DMS 273 (cell line): Measurements from ENCODE around the gene USP17L27.
"Not testable (repeated sequence)": the region's sequence is repeated elsewhere in the genome, so short reads cannot be mapped to it uniquely, and the experiment has no call there.

Experiments used
- DNase-seq: peaks from one replicate; lab custom pipeline; 2025; ENCODE audit not compliant: unreplicated experiment; lab: John Stamatoyannopoulos, UW

USP17L27 gene

GRCh38 chr4:9343848-9344247 is at the start of gene USP17L27:
TSS of gene USP17L27 (plus strand) at chr4:9344148. CDS start at chr4:9344148, 0 bp downstream.
- not testable (repeated sequence) for DNase-seq

- DNase-seq = not testable (repeated sequence)
Observed at GRCh38 chr4:9324191-9324590, 19.8 kb upstream of the USP17L27 start.

GRCh38 chr4:9324865-9325264 is 19.1 kb upstream of the USP17L27 start, which contains the start of gene USP17L24:
TSS of gene USP17L24 (plus strand) at chr4:9325165. CDS start at chr4:9325165, 0 bp downstream.
- not testable (repeated sequence) for DNase-seq

- not testable (repeated sequence) for DNase-seq
Observed at GRCh38 chr4:9329611-9330010, 14.3 kb upstream of the USP17L27 start, which contains the start of gene USP17L25. TSS of gene USP17L25 (plus strand) at chr4:9329911. CDS start at chr4:9329911, 0 bp downstream.

GRCh38 chr4:9334358-9334757 is 9.6 kb upstream of the USP17L27 start, which contains the start of gene USP17L26:
TSS of gene USP17L26 (plus strand) at chr4:9334658. CDS start at chr4:9334658, 0 bp downstream.
- not testable (repeated sequence) for DNase-seq

DNA sequence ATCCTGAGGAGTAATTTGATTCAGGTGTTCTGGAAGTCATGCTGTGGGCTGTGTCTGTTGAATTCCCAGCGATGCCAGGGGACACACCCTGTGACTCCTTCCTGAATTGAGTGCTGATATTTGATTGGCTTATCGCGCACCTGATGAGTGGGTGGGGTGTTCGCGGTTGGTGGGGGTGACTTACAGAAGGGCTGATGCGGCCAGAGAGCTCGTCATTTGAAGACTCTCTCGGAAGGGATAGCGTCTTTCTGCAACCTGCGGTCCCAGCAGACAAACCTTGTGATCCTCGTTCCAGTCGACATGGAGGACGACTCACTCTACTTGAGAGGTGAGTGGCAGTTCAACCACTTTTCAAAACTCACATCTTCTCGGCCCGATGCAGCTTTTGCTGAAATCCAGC is 4.8 kb upstream of the USP17L27 start, which contains the start of gene USP17L5:
Gene USP17L5 (plus strand): TSS at position 301 of the 400 bp plus-strand sequence. CDS start 0 bp downstream, at position 301.
- DNase-seq = not testable (repeated sequence)

DNA sequence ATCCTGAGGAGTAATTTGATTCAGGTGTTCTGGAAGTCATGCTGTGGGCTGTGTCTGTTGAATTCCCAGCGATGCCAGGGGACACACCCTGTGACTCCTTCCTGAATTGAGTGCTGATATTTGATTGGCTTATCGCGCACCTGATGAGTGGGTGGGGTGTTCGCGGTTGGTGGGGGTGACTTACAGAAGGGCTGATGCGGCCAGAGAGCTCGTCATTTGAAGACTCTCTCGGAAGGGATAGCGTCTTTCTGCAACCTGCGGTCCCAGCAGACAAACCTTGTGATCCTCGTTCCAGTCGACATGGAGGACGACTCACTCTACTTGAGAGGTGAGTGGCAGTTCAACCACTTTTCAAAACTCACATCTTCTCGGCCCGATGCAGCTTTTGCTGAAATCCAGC is 4.6 kb downstream of the USP17L27 start, which contains the start of gene USP17L28:
Gene USP17L28 (plus strand): TSS at position 301 of the 400 bp plus-strand sequence. CDS start 0 bp downstream, at position 301.
- DNase-seq = not testable (repeated sequence)

DNA sequence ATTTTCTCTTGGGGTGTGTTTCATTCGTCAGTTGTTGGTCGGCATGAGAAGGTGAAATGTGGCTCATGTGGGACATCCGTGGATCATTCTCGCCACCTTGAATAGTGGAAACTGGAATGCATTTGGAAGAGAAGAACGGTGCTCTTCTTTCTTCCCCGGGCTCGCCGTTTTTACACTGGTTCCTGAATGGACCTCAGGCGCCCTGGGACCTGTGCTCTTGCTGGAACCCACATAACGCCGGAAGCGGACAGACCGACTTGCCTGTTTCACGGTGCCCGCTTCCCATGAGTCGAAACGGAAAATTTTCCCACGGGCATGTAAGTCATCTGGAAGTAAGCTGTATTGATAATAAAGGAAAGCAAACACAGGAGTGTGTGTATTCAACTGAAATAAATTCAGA is 6.9 kb downstream of the USP17L27 start:
- not testable (repeated sequence) for DNase-seq

- not testable (repeated sequence) for DNase-seq
Observed at GRCh38 chr4:9353338-9353737, 9.4 kb downstream of the USP17L27 start, which contains the start of gene USP17L29. TSS of gene USP17L29 (plus strand) at chr4:9353638. CDS start at chr4:9353638, 0 bp downstream.

DNA sequence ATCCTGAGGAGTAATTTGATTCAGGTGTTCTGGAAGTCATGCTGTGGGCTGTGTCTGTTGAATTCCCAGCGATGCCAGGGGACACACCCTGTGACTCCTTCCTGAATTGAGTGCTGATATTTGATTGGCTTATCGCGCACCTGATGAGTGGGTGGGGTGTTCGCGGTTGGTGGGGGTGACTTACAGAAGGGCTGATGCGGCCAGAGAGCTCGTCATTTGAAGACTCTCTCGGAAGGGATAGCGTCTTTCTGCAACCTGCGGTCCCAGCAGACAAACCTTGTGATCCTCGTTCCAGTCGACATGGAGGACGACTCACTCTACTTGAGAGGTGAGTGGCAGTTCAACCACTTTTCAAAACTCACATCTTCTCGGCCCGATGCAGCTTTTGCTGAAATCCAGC is 18.9 kb downstream of the USP17L27 start, which contains the start of gene USP17L30:
Gene USP17L30 (plus strand): TSS at position 301 of the 400 bp plus-strand sequence. CDS start 0 bp downstream, at position 301.
- DNase-seq = not testable (repeated sequence)

- DNase-seq = not testable (repeated sequence)
Observed at GRCh38 chr4:9379881-9380280, 35.9 kb downstream of the USP17L27 start.

DNA sequence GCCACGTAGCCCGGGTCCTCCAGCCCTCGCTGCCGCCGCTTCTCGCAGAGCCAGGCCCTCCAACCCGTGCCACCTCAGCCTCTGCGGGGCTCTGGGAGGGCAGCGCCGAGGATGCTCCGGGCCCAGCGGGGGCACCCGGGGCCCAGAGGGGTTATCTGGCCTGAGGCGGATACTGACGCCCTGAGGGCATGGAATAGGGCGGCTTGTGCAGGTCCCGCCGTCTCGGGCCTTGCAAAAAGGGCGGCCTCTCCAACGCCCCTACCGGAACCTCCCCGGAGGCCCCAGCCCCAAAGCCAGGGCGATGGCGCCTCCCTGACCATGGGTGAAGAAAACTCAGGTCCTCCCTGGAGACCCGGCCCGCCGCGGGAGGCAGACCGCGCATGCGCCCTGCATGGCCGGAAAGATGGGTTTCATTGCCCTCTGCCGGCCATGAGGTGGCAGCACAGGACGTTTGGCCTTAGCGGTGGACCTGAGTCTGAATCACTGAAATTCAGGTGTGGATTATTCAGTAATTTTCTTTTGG is 37.1 kb downstream of the USP17L27 start:
- DNase-seq = not testable (repeated sequence)

- DNase-seq = no peak
Observed at GRCh38 chr4:9384126-9384525, 40.2 kb downstream of the USP17L27 start.

- not testable (repeated sequence) for DNase-seq
Observed at GRCh38 chr4:9389001-9389400, 45.1 kb downstream of the USP17L27 start.
